A673 (cell line): Measurements from ENCODE around the gene ZNHIT3. TPM values are rescaled to one million over a fixed set of nuclear protein-coding genes. Genes with fewer than 3 reads are reported as not detected.

Experiments
- BruUV-seq: library from RNA; stranded (reverse); fragments of 400-500 nt; replicated peaks from 2 replicates; lab custom pipeline; 2021; lab: Mats Ljungman, UMichigan
- CTCF ChIA-PET: fragments of 300-600 bp; sonication (Branson Sonifier 250); formaldehyde crosslinking; loops from one replicate; lab custom pipeline; 2022; ENCODE audit warnings: antibody characterized with exemption; lab: Charles Lee
- POLR2A ChIA-PET: fragments of 300-600 bp; sonication (Branson Sonifier 250); formaldehyde crosslinking; loops from one replicate; lab custom pipeline; 2022; ENCODE audit warnings: antibody characterized with exemption; ENCODE audit not compliant: low non-redundant PET; lab: Charles Lee
- DNase-seq: peaks from one replicate; pipeline ENCODE4 v3.0.0-alpha.2; 2015; ENCODE audit warnings: low spot score
- H3K27ac ChIP-seq: fragments of 200-600 bp; sonication (generic); 2 replicates; pipeline ENCODE4 v1.5.1; 2016; ENCODE audit warnings: mixed run types, low read depth, mild to moderate bottlenecking, mixed read lengths, antibody characterized with exemption, low read length; ENCODE audit not compliant: poor library complexity, severe bottlenecking
- H3K27me3 ChIP-seq: fragments of 200-600 bp; sonication (generic); replicated peaks from 2 replicates; pipeline ENCODE4 v1.6.1; 2017; ENCODE audit warnings: mixed run types, low read depth, mild to moderate bottlenecking, mixed read lengths, antibody characterized with exemption, low read length; ENCODE audit not compliant: insufficient read depth, poor library complexity
- H3K36me3 ChIP-seq: fragments of 200-600 bp; sonication (generic); 2 replicates; pipeline ENCODE4 v1.6.1; 2016; ENCODE audit warnings: mixed run types, mild to moderate bottlenecking, mixed read lengths, antibody characterized with exemption, low read length; ENCODE audit not compliant: insufficient read depth, poor library complexity, severe bottlenecking
- H3K4me1 ChIP-seq: fragments of 200-600 bp; sonication (generic); 2 replicates; pipeline ENCODE4 v1.6.1; 2017; ENCODE audit warnings: mixed run types, mild to moderate bottlenecking, mixed read lengths, antibody characterized with exemption, low read length; ENCODE audit not compliant: insufficient read depth, poor library complexity, severe bottlenecking
- H3K4me3 ChIP-seq: fragments of 200-600 bp; sonication (generic); 2 replicates; pipeline ENCODE4 v1.5.1; 2016; ENCODE audit warnings: low read depth, mixed run types, mild to moderate bottlenecking, mixed read lengths, low read length; ENCODE audit not compliant: poor library complexity, severe bottlenecking
- H3K9me3 ChIP-seq: fragments of 200-600 bp; sonication (generic); 2 replicates; pipeline ENCODE4 v1.6.1; 2016; ENCODE audit warnings: mixed run types, low read depth, mild to moderate bottlenecking, mixed read lengths, antibody characterized with exemption, low read length; ENCODE audit not compliant: poor library complexity, severe bottlenecking
- EZH2 ChIP-seq: fragments of 200-600 bp; sonication (generic); IDR thresholded peaks from 2 replicates; pipeline ENCODE4 v1.6.1; 2017; ENCODE audit warnings: borderline replicate concordance, low read depth, mild to moderate bottlenecking, mixed read lengths, antibody characterized with exemption, low read length; ENCODE audit not compliant: poor library complexity, severe bottlenecking
- intact Hi-C: fragments of 100-400 bp; cut with micrococcal nuclease; formaldehyde crosslinking; loops from one replicate; pipeline ENCODE4 v1.10.0; 2022; ENCODE audit not compliant: unreplicated experiment
- total RNA-seq: library from RNA; stranded (reverse); gene quantifications from 2 replicates; pipeline ENCODE4 v1.2.3, GENCODE V29; 2021
- TF ChIP-seq, protein P1 (sequence below): fragments of 300-800, 200-600 bp; sonication (generic); conservative IDR thresholded peaks from 2 replicates; pipeline ENCODE4 v1.5.1; 2017; ENCODE audit warnings: low read depth, mild to moderate bottlenecking, antibody characterized with exemption, low read length, moderate library complexity, mixed read lengths

Gene ZNHIT3
- total RNA-seq, 1 experiment from 2014 or later = 35.2 TPM

GRCh38 chr17:36534840-36535668 is 48.6 kb downstream of the ZNHIT3 start, which contains the start of the genes MYO19 and PIGW:
Gene MYO19 (minus strand): TSS chr17:36534868. CDS start chr17:36532538, 2,330 bp downstream.
Gene PIGW (plus strand): TSS chr17:36534987. CDS start chr17:36537102, 2,115 bp downstream.
- intact Hi-C loops = no loop called here
- CTCF ChIA-PET = no interaction called here
- Histone ChIP-seq H3K27ac (peak within 1 kb of the TSS; percentile 92), H3K4me1 (peaks cover 4% of the 10 kb centered on the region), H3K9me3 (no peaks in the 10 kb centered on the region), H3K4me3 (peak within 1 kb of the TSS; percentile 62), H3K27me3 (no peaks in the 10 kb centered on the region), H3K36me3 (peaks cover 8% of the 10 kb centered on the region)
- TF ChIP-seq, protein P1, sequence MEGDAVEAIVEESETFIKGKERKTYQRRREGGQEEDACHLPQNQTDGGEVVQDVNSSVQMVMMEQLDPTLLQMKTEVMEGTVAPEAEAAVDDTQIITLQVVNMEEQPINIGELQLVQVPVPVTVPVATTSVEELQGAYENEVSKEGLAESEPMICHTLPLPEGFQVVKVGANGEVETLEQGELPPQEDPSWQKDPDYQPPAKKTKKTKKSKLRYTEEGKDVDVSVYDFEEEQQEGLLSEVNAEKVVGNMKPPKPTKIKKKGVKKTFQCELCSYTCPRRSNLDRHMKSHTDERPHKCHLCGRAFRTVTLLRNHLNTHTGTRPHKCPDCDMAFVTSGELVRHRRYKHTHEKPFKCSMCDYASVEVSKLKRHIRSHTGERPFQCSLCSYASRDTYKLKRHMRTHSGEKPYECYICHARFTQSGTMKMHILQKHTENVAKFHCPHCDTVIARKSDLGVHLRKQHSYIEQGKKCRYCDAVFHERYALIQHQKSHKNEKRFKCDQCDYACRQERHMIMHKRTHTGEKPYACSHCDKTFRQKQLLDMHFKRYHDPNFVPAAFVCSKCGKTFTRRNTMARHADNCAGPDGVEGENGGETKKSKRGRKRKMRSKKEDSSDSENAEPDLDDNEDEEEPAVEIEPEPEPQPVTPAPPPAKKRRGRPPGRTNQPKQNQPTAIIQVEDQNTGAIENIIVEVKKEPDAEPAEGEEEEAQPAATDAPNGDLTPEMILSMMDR = no peak
- no peak for TF ChIP-seq EZH2
- peak; percentile 84 for DNase-seq
- POLR2A ChIA-PET = interaction anchor here (0.6 kb wide), 1 partner anchor 15 kb away, joined by 4 read pairs; no protein-coding TSS in a partner anchor
- no TSS peak for BruUV-seq

GRCh38 chr17:36535669-36536081 is 49.2 kb downstream of the ZNHIT3 start:
- intact Hi-C loops = no loop called here
- TSS peak; percentile 65 for BruUV-seq

DNA sequence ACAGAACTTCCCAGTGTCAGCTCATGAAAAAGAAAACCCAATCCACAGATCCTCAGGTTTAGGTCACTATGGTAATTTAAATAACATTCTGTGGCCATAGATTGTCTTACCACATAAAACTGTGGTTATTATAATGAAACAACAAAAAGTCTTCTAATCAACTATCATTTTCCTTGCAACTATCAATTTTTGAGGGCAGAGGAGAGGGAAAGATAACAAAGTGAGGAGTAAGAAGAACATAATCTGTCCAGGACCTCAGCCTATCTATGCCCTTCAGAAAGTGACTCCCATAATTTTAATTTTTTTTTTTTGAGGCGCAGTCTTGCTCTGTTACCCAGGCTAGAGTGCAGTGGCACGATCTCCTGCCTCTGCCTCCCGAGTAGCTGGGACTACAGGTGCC is 54.2 kb downstream of the ZNHIT3 start:
- intact Hi-C loops = no loop called here
- no peaks in the 10 kb centered on the region for H3K9me3 ChIP-seq
- no peak overlapping the region for H3K27ac ChIP-seq
- no peak overlapping the region for H3K4me3 ChIP-seq
- no peaks in the 10 kb centered on the region for H3K27me3 ChIP-seq
- DNase-seq = no peak
- CTCF ChIA-PET = no interaction called here
- BruUV-seq = no TSS peak
- H3K36me3 ChIP-seq = no peaks in the 10 kb centered on the region
- POLR2A ChIA-PET = no interaction called here
- H3K4me1 ChIP-seq = no peaks in the 10 kb centered on the region
- TF ChIP-seq, protein P1 = no peak
- TF ChIP-seq EZH2 = no peak

More at GRCh38 chr17:36535669-36536081, 49.2 kb downstream of the ZNHIT3 start:
- Histone ChIP-seq H3K4me3 (peak overlapping the region; percentile 62), H3K27ac (peak overlapping the region; percentile 92), H3K4me1 (peaks cover 4% of the 10 kb centered on the region), H3K27me3 (no peaks in the 10 kb centered on the region), H3K36me3 (peaks cover 8% of the 10 kb centered on the region), H3K9me3 (no peaks in the 10 kb centered on the region)
- POLR2A ChIA-PET = interaction anchor here (0.6 kb wide), 1 partner anchor 14 kb away, joined by 4 read pairs; no protein-coding TSS in a partner anchor
- DNase-seq = no peak
- no peak for TF ChIP-seq EZH2
- TF ChIP-seq, protein P1 = no peak
- CTCF ChIA-PET = no interaction called here
